ENCODE data around the gene MYBPC3.
A peak's percentile ranks its signal among the peaks of the same experiment; 100 is the strongest.

Gene MYBPC3

DNA sequence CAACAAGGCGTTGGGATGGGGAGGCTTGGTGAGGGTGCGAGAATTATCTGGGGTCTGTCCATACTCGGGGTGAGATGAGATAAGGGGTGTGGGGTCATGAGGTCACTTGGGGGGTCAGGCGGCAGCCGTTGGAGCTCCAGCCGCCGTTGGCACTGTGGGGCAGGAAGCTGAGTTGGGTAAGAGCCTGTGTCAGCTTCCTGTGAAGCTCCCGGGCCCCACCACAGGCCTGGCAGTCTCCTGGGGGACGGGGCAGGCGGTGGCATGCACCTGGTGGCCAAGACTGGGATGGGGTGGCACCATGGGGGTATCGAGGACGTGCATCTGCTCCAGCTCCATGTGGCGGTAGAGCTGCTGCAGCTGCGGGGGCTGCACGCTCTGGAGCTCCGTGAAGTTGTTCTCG, 7.1 kb upstream of the MYBPC3 start:
- H2AFZ ChIP-seq (ENCODE audit: low read depth, low read length) = peak overlapping the region; percentile 46
- no peaks in the 10 kb centered on the region for H3K9me3 ChIP-seq (ENCODE audit: insufficient read depth, low read length, severe bottlenecking)
- no peaks in the 10 kb centered on the region for H3K27me3 ChIP-seq (ENCODE audit: insufficient read depth, low read length, poor library complexity)
- TF ChIP-seq EZH2 (IDR thresholded peaks at IDR 0.05; ENCODE audit: borderline replicate concordance, low read depth, low read length, severe bottlenecking) = no peak
- TF ChIP-seq, protein P1, sequence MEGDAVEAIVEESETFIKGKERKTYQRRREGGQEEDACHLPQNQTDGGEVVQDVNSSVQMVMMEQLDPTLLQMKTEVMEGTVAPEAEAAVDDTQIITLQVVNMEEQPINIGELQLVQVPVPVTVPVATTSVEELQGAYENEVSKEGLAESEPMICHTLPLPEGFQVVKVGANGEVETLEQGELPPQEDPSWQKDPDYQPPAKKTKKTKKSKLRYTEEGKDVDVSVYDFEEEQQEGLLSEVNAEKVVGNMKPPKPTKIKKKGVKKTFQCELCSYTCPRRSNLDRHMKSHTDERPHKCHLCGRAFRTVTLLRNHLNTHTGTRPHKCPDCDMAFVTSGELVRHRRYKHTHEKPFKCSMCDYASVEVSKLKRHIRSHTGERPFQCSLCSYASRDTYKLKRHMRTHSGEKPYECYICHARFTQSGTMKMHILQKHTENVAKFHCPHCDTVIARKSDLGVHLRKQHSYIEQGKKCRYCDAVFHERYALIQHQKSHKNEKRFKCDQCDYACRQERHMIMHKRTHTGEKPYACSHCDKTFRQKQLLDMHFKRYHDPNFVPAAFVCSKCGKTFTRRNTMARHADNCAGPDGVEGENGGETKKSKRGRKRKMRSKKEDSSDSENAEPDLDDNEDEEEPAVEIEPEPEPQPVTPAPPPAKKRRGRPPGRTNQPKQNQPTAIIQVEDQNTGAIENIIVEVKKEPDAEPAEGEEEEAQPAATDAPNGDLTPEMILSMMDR (IDR thresholded peaks at IDR 0.05; ENCODE audit: borderline replicate concordance, extremely low read depth, low read length, poor library complexity, severe bottlenecking) = peak; percentile 18
- H3K36me3 ChIP-seq (ENCODE audit: insufficient read depth, low read length) = no peaks in the 10 kb centered on the region
- H3K27ac ChIP-seq (ENCODE audit: low read length) = peak overlapping the region; percentile 74
- H3K4me1 ChIP-seq (ENCODE audit: insufficient read depth, low read length) = peaks cover 32% of the 10 kb centered on the region
- no peak overlapping the region for H3K4me3 ChIP-seq (ENCODE audit: low read depth in 1 of 2, low read length in 2 of 2)
- ATAC-seq (ENCODE audit: insufficient read depth, low read depth) = peak; percentile 93
- peak overlapping the region; percentile 20; the same call in 1 of the 2 replicates for H3K9ac ChIP-seq (ENCODE audit: low read depth, low read length)
- DNase-seq = peak; percentile 87
- H4K20me1 ChIP-seq (ENCODE audit: insufficient read depth, low read length) = no peaks in the 10 kb centered on the region
- H3K79me2 ChIP-seq (ENCODE audit: insufficient read depth, low read length) = no peaks in the 10 kb centered on the region
- peak overlapping the region; percentile 12; the same call in 1 of the 2 replicates for H3K4me2 ChIP-seq (ENCODE audit: insufficient read depth, low read length)

DNA sequence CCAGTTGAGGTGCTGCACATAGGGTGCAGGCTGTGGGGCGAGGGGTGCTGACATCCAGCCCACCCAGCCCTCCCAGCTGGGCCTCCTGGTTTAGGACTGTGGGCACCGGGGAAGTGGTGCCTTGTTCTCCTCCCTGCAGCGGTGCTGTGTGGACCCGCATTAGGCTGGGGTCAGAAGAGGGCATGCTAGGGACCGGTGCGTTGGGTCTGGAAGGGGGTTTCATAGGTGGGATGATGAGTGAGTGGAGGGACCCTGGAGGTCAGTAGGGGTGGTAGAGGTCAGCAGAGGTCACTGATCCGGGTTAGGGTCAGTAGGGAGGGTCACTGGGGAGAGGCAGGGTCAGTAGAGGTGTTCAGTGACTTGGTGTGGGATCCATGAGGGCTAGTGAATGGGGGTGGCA, 6.7 kb upstream of the MYBPC3 start:
- Histone ChIP-seq H3K4me2 (ENCODE audit: insufficient read depth, low read length) (no peak overlapping the region), H3K36me3 (ENCODE audit: insufficient read depth, low read length) (no peaks in the 10 kb centered on the region), H3K9ac (ENCODE audit: low read depth, low read length) (peak overlapping the region; percentile 20; the same call in 1 of the 2 replicates), H3K27ac (ENCODE audit: low read length) (peak overlapping the region; percentile 74), H3K4me3 (ENCODE audit: low read depth in 1 of 2, low read length in 2 of 2) (no peak overlapping the region), H3K27me3 (ENCODE audit: insufficient read depth, low read length, poor library complexity) (no peaks in the 10 kb centered on the region), H3K9me3 (ENCODE audit: insufficient read depth, low read length, severe bottlenecking) (no peaks in the 10 kb centered on the region), H4K20me1 (ENCODE audit: insufficient read depth, low read length) (no peaks in the 10 kb centered on the region), H3K4me1 (ENCODE audit: insufficient read depth, low read length) (peaks cover 32% of the 10 kb centered on the region), H2AFZ (ENCODE audit: low read depth, low read length) (peak overlapping the region; percentile 46; the same call in 1 of the 2 replicates), H3K79me2 (ENCODE audit: insufficient read depth, low read length) (no peaks in the 10 kb centered on the region)
- TF ChIP-seq, protein P1 (IDR thresholded peaks at IDR 0.05; ENCODE audit: borderline replicate concordance, extremely low read depth, low read length, poor library complexity, severe bottlenecking) = no peak
- no peak for TF ChIP-seq EZH2 (IDR thresholded peaks at IDR 0.05; ENCODE audit: borderline replicate concordance, low read depth, low read length, severe bottlenecking)
- DNase-seq (no peak), ATAC-seq (ENCODE audit: insufficient read depth, low read depth) (0 out of 3 replicates have a peak, but pooled peaks have one; percentile 6)

DNA sequence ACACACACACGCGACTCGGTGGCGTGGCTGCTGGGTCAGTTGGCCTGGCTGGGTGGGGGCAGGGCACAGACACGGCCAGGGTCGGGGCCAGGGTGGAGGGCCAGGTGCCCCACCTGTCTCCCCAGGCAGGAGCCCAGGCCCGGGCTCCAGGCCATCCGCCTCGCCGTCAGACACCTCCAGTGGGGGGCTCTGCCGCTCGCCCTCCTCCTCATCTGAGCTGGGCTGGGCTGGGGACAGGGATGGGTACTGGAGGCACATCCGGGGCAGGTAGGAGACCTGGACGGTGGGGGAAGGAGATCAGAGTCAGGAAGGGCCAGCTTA, 6.2 kb upstream of the MYBPC3 start:
- Histone ChIP-seq H3K9me3 (ENCODE audit: insufficient read depth, low read length, severe bottlenecking) (no peaks in the 10 kb centered on the region), H3K79me2 (ENCODE audit: insufficient read depth, low read length) (no peaks in the 10 kb centered on the region), H3K4me3 (ENCODE audit: low read depth in 1 of 2, low read length in 2 of 2) (no peak overlapping the region), H4K20me1 (ENCODE audit: insufficient read depth, low read length) (no peaks in the 10 kb centered on the region), H3K4me1 (ENCODE audit: insufficient read depth, low read length) (peaks cover 32% of the 10 kb centered on the region), H3K27me3 (ENCODE audit: insufficient read depth, low read length, poor library complexity) (no peaks in the 10 kb centered on the region), H3K4me2 (ENCODE audit: insufficient read depth, low read length) (no peak overlapping the region), H3K9ac (ENCODE audit: low read depth, low read length) (no peak overlapping the region), H3K27ac (ENCODE audit: low read length) (peak overlapping the region; percentile 74; the same call in 1 of the 2 replicates), H3K36me3 (ENCODE audit: insufficient read depth, low read length) (no peaks in the 10 kb centered on the region), H2AFZ (ENCODE audit: low read depth, low read length) (no peak overlapping the region)
- no peak for TF ChIP-seq EZH2 (IDR thresholded peaks at IDR 0.05; ENCODE audit: borderline replicate concordance, low read depth, low read length, severe bottlenecking)
- TF ChIP-seq, protein P1 (IDR thresholded peaks at IDR 0.05; ENCODE audit: borderline replicate concordance, extremely low read depth, low read length, poor library complexity, severe bottlenecking) = no peak
- no peak for DNase-seq
- ATAC-seq (ENCODE audit: insufficient read depth, low read depth) = no peak

Measured in DND-41 (cell line).